ENCODE measurements around the gene NEURL3. TPM values are rescaled to one million over a fixed set of nuclear protein-coding genes. Genes with fewer than 3 reads are reported as not detected.

Gene NEURL3
- total and polyA plus RNA-seq, 2 donors (not counting 1 experiment from before 2014, with no cell fraction given): not detected

GRCh38 chr2:96484091-96484490 lies 21.1 kb downstream of the NEURL3 start:
- Histone ChIP-seq H3K4me2 (ENCODE audit: extremely low read depth, insufficient read depth, low read length) (no peak overlapping the region), H3K36me3 (ENCODE audit: control insufficient read depth, insufficient read depth, low read length) (no peaks in the 10 kb centered on the region), H3K4me3 (replicated peaks in 1 of 4; ENCODE audit: control extremely low read depth in 1 of 4, insufficient read depth in 1 of 4, low read depth in 3 of 4, low read length in 4 of 4) (no peak overlapping the region), H3K27me3 (ENCODE audit: control insufficient read depth, insufficient read depth, low read length) (no peaks in the 10 kb centered on the region), H3K9me3 (ENCODE audit: control insufficient read depth, insufficient read depth, low read depth, low read length) (no peaks in the 10 kb centered on the region), H3K4me1 (ENCODE audit: control insufficient read depth, extremely low read depth, insufficient read depth, low read length) (no peaks in the 10 kb centered on the region), H4K20me1 (ENCODE audit: control insufficient read depth, extremely low read depth, insufficient read depth, low read length) (no peaks in the 10 kb centered on the region), H2AFZ (ENCODE audit: low read length) (no peak overlapping the region), H3K9ac (ENCODE audit: insufficient read depth, low read length) (no peak overlapping the region), H3K27ac (ENCODE audit: insufficient read depth, low read length) (no peak overlapping the region), H3K79me2 (ENCODE audit: control insufficient read depth, insufficient read depth, low read length) (no peaks in the 10 kb centered on the region)
- no peak for DNase-seq (ENCODE audit: low read depth in 2 of 2)
- no peak for TF ChIP-seq EZH2 (IDR thresholded peaks at IDR 0.05; ENCODE audit: low read length, missing control alignments)

- Histone ChIP-seq H3K27ac (ENCODE audit: insufficient read depth, low read length) (no peak overlapping the region), H3K4me2 (ENCODE audit: extremely low read depth, insufficient read depth, low read length) (no peak overlapping the region), H3K27me3 (ENCODE audit: control insufficient read depth, insufficient read depth, low read length) (peaks cover 4% of the 10 kb centered on the region), H3K9me3 (ENCODE audit: control insufficient read depth, insufficient read depth, low read depth, low read length) (no peaks in the 10 kb centered on the region), H3K36me3 (ENCODE audit: control insufficient read depth, insufficient read depth, low read length) (no peaks in the 10 kb centered on the region), H3K4me1 (ENCODE audit: control insufficient read depth, extremely low read depth, insufficient read depth, low read length) (no peaks in the 10 kb centered on the region), H3K9ac (ENCODE audit: insufficient read depth, low read length) (no peak overlapping the region), H2AFZ (ENCODE audit: low read length) (no peak overlapping the region), H4K20me1 (ENCODE audit: control insufficient read depth, extremely low read depth, insufficient read depth, low read length) (no peaks in the 10 kb centered on the region), H3K79me2 (ENCODE audit: control insufficient read depth, insufficient read depth, low read length) (no peaks in the 10 kb centered on the region), H3K4me3 (replicated peaks in 1 of 4; ENCODE audit: control extremely low read depth in 1 of 4, insufficient read depth in 1 of 4, low read depth in 3 of 4, low read length in 4 of 4) (no peak overlapping the region)
- TF ChIP-seq CTCF (conservative IDR thresholded peaks at IDR 0.05 in 1 of 2, IDR thresholded peaks at IDR 0.05 in 1 of 2; ENCODE audit: low read depth in 1 of 2, low read length in 2 of 2) (no peak), EZH2 (IDR thresholded peaks at IDR 0.05; ENCODE audit: low read length, missing control alignments) (no peak)
- DNase-seq (ENCODE audit: low read depth in 2 of 2): no peak
Observed at GRCh38 chr2:96477458-96477857, 27.7 kb downstream of the NEURL3 start.

GRCh38 chr2:96471772-96472171 lies 33.4 kb downstream of the NEURL3 start:
- TF ChIP-seq CTCF (conservative IDR thresholded peaks at IDR 0.05 in 1 of 2, IDR thresholded peaks at IDR 0.05 in 1 of 2; ENCODE audit: low read depth in 1 of 2, low read length in 2 of 2) (no peak), EZH2 (IDR thresholded peaks at IDR 0.05; ENCODE audit: low read length, missing control alignments) (no peak)
- DNase-seq (ENCODE audit: low read depth in 2 of 2): no peak

More at GRCh38 chr2:96471772-96472171, 33.4 kb downstream of the NEURL3 start:
- no peak overlapping the region for H3K27ac ChIP-seq (ENCODE audit: insufficient read depth, low read length)
- no peak overlapping the region for H2AFZ ChIP-seq (ENCODE audit: low read length)
- H4K20me1 ChIP-seq (ENCODE audit: control insufficient read depth, extremely low read depth, insufficient read depth, low read length): no peaks in the 10 kb centered on the region
- H3K9me3 ChIP-seq (ENCODE audit: control insufficient read depth, insufficient read depth, low read depth, low read length): no peaks in the 10 kb centered on the region
- H3K4me1 ChIP-seq (ENCODE audit: control insufficient read depth, extremely low read depth, insufficient read depth, low read length): no peaks in the 10 kb centered on the region
- no peak overlapping the region for H3K4me3 ChIP-seq (replicated peaks in 1 of 4; ENCODE audit: control extremely low read depth in 1 of 4, insufficient read depth in 1 of 4, low read depth in 3 of 4, low read length in 4 of 4)
- H3K79me2 ChIP-seq (ENCODE audit: control insufficient read depth, insufficient read depth, low read length): no peaks in the 10 kb centered on the region
- no peaks in the 10 kb centered on the region for H3K36me3 ChIP-seq (ENCODE audit: control insufficient read depth, insufficient read depth, low read length)
- no peak overlapping the region for H3K9ac ChIP-seq (ENCODE audit: insufficient read depth, low read length)
- H3K27me3 ChIP-seq (ENCODE audit: control insufficient read depth, insufficient read depth, low read length): peaks cover 6% of the 10 kb centered on the region
- H3K4me2 ChIP-seq (ENCODE audit: extremely low read depth, insufficient read depth, low read length): no peak overlapping the region
